ENCODE data around the gene MEIS2.

Gene MEIS2

GRCh38 chr15:36883713-36884517 is 216.4 kb downstream of the MEIS2 start:
- peak; percentile 83 to 89 for DNase-seq
- TF ChIP-seq GATA1 (IDR thresholded peaks at IDR 0.05; ENCODE audit: low read depth, low read length) (no peak), POLR2A (IDR thresholded peaks at IDR 0.05; ENCODE audit: low read length) (no peak)

GRCh38 chr15:36882487-36883131 is 217.7 kb downstream of the MEIS2 start:
- TF ChIP-seq POLR2A (IDR thresholded peaks at IDR 0.05; ENCODE audit: low read length), result no peak
- no peak for TF ChIP-seq GATA1 (IDR thresholded peaks at IDR 0.05; ENCODE audit: low read depth, low read length)
- DNase-seq, result no peak

- no peak for DNase-seq
- TF ChIP-seq POLR2A (IDR thresholded peaks at IDR 0.05; ENCODE audit: low read length), result no peak
- no peak for TF ChIP-seq GATA1 (IDR thresholded peaks at IDR 0.05; ENCODE audit: low read depth, low read length)
Observed at GRCh38 chr15:36882056-36882455, 218.3 kb downstream of the MEIS2 start.

- TF ChIP-seq GATA1 (IDR thresholded peaks at IDR 0.05; ENCODE audit: low read depth, low read length) (no peak), POLR2A (IDR thresholded peaks at IDR 0.05; ENCODE audit: low read length) (no peak)
- DNase-seq, result no peak
Observed at GRCh38 chr15:36881516-36881915, 218.8 kb downstream of the MEIS2 start.

- DNase-seq, result no peak
- TF ChIP-seq GATA1 (IDR thresholded peaks at IDR 0.05; ENCODE audit: low read depth, low read length) (no peak), POLR2A (IDR thresholded peaks at IDR 0.05; ENCODE audit: low read length) (no peak)
Observed at GRCh38 chr15:36880913-36881460, 219.4 kb downstream of the MEIS2 start.

GRCh38 chr15:36880224-36880912 is 220.0 kb downstream of the MEIS2 start:
- TF ChIP-seq GATA1 (IDR thresholded peaks at IDR 0.05; ENCODE audit: low read depth, low read length) (no peak), POLR2A (IDR thresholded peaks at IDR 0.05; ENCODE audit: low read length) (no peak)
- DNase-seq, result no peak

GRCh38 chr15:36879568-36880222 is 220.7 kb downstream of the MEIS2 start:
- TF ChIP-seq GATA1 (IDR thresholded peaks at IDR 0.05; ENCODE audit: low read depth, low read length) (no peak), POLR2A (IDR thresholded peaks at IDR 0.05; ENCODE audit: low read length) (no peak)
- no peak for DNase-seq

- DNase-seq, result no peak
- TF ChIP-seq GATA1 (IDR thresholded peaks at IDR 0.05; ENCODE audit: low read depth, low read length), result no peak
- no peak for TF ChIP-seq POLR2A (IDR thresholded peaks at IDR 0.05; ENCODE audit: low read length)
Observed at GRCh38 chr15:36878684-36879262, 221.6 kb downstream of the MEIS2 start.

GRCh38 chr15:36877796-36878683 is 222.3 kb downstream of the MEIS2 start:
- TF ChIP-seq GATA1 (IDR thresholded peaks at IDR 0.05; ENCODE audit: low read depth, low read length) (no peak), POLR2A (IDR thresholded peaks at IDR 0.05; ENCODE audit: low read length) (no peak)

GRCh38 chr15:36877294-36877693 is 223.1 kb downstream of the MEIS2 start:
- TF ChIP-seq GATA1 (IDR thresholded peaks at IDR 0.05; ENCODE audit: low read depth, low read length) (no peak), POLR2A (IDR thresholded peaks at IDR 0.05; ENCODE audit: low read length) (no peak)
- no peak for DNase-seq

More at GRCh38 chr15:36877796-36878683, 222.3 kb downstream of the MEIS2 start:
- peak in 1 of 2 experiments; percentile 1 for DNase-seq

- no peak for DNase-seq
- TF ChIP-seq POLR2A (IDR thresholded peaks at IDR 0.05; ENCODE audit: low read length) (no peak), GATA1 (IDR thresholded peaks at IDR 0.05; ENCODE audit: low read depth, low read length) (no peak)
Observed at GRCh38 chr15:36875740-36876334, 224.5 kb downstream of the MEIS2 start.

- TF ChIP-seq POLR2A (IDR thresholded peaks at IDR 0.05; ENCODE audit: low read length) (no peak), GATA1 (IDR thresholded peaks at IDR 0.05; ENCODE audit: low read depth, low read length) (no peak)
- no peak for DNase-seq
Observed at GRCh38 chr15:36874930-36875329, 225.4 kb downstream of the MEIS2 start.
